GM19025 (cell line): ENCODE results near the gene CLRN3.

Source experiments
- ATAC-seq: cut with Tn5 transposase; IDR thresholded peaks from one replicate; pipeline ENCODE4 v1.9.1; 2021; ENCODE audit warnings: mild to moderate bottlenecking, low read depth, moderate library complexity; ENCODE audit not compliant: unreplicated experiment

The CLRN3 gene

GRCh38 chr10:127877116-127877515 is 15.6 kb downstream of the CLRN3 start:
- no peak for ATAC-seq

GRCh38 chr10:127875916-127876315 is 16.8 kb downstream of the CLRN3 start:
- ATAC-seq: no peak

GRCh38 chr10:127875449-127875765 is 17.3 kb downstream of the CLRN3 start:
- no peak for ATAC-seq

DNA sequence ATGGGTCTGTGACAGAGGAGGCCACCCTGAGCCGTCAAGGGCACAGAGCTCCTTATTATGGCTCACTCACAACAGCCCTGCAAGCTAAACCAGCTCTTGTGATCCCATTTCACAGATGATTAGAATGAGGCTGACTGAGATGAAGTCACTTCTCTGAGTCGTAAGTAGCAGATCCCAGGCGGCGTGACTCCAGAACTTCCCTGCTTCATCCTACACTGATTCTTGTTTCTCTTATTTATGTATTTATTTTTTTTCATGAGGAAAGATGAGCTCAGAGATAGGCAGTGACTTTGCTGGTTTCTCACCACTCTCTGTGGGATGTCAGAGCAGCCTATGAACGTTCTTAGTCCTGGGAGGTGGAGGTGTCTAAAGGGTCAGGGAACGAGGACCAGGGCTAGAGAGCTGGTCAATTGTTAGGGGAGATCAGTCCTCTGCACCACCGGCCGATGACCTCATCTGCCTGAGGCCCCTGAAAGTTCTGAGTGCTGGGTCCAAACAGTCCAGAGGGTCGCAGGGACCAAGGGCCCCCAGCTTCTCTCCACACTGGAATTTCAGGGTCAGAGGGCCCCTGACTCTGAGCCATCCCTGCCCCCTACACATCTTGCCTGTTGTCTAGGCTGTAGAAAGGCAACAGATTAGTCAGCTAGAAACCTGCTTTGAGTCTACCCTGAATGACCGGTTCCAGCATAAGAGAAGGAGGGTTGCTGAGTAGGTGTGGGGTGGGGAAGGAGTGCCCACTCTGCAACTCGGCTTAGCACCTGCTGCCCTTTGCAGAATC is 17.9 kb downstream of the CLRN3 start:
- ATAC-seq: no peak

DNA sequence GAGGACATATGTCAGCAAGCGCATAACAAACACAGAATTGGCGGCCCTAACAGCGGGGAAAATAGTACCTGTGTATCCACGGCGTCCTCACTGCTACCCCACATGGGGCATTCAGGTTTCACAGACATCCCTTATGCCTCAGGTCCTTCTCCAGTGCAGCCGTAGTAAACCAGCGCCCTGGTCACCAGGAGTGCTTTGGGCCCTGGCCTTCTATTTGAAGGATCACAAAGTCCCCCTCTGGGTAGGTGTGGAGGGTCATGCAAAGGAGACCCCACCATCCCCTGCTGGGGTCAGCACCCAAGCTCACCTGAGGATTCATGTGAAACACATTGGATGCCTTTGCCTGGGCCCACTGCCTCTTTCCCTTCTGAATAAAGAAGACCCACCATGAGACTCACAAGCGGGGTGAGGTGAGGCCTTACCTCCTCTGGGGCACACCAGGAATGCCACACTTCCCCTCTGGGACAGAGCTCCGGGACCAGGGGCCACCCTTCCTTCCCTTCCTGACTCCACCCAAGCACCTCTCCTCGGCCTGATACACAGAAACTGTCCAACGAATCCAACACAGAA is 18.8 kb downstream of the CLRN3 start:
- no peak for ATAC-seq

DNA sequence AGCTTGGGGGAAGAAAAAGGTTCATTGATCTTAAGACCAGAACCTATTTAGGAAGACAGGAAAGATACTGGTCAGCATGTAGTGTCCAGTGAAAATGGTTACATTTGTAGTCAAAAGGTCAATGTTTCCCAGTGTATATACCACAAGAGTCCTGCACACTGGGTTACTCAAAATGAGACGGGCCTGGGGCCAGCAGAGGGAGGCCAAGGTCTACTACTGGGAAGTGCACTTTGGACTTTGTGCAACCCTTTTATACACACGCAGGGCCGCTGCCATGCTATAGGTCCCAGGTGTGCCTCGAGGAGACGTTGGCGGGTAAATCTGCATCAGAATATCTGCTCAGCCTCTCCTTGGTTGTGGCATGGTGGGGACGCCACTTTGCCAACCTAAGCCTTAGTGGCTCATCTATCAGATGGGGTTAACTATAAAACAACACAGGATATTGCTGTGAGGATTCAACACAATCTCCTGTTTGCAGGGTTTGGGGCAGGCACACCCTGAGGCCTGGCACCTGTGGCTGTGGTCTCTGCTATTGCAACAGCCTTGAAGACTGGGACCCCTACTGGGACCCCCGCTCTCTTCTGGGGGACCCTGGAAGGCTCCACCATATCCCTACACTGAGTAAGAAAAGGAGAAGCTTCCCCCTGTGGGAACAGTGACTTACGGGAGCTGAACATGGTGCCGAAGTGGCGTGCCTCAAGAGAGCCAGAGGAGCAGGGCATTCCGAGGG is 19.7 kb downstream of the CLRN3 start:
- no peak for ATAC-seq

DNA sequence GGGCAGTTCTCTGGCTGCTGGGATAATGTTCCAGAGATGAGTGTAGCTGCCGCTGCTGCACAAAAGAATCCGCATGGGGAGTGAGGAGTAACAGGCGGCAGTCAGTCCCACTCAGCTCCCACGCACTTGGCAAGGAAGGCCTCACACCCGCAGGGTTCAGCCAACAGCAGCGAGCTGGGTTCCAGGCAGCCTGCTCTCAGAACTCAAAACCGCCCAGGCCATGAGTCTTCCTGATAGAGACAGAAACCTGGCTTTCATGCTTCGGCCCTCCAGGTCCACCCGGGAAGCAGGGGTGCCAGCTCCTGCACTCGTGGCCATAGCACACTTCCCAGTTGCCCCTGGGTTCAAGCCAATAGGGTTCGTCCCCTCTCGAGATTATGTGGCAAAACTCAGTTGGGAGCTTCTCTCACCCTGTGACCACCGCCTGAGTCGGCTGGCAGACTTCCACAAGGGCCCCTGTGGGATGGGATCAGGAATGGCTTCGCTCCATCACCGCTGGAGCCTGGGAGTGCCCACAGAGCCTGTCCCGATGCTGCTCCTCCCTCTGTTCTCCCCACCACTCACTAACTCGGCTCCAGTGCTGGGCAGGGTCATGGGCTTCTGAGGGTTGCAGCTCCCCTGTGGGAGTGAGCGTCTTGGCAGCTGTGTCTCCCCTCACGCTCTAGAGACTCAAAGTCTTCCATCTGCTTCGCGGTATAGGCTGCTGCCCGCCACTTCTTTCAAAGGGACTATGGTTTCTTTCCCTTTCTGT is 20.6 kb downstream of the CLRN3 start:
- no peak for ATAC-seq

GRCh38 chr10:127871631-127872010 is 21.1 kb downstream of the CLRN3 start:
- ATAC-seq: no peak

DNA sequence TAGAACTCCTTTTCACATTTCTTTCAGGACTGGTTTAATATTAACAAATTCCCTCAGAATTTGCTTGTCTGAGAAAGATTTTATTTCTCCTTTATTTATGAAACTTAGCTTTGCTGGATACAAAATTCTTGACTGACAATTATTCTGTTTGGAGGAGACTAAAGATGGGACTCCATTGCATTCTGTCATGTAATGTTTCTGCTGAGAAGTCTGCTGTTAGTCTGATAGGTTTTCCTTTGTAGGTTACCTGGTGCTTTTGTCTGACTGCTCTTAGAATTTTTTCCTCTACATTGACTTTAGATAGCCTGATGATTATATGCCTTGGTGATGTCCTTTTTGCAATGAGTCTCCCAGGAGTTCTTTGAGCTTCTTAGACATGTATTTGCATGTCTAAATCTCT is 23.4 kb downstream of the CLRN3 start:
- ATAC-seq: no peak

GRCh38 chr10:127867805-127868204 is 24.9 kb downstream of the CLRN3 start:
- no peak for ATAC-seq

GRCh38 chr10:127866276-127867013 is 26.3 kb downstream of the CLRN3 start:
- ATAC-seq: no peak

GRCh38 chr10:127863231-127863825 is 29.4 kb downstream of the CLRN3 start:
- no peak for ATAC-seq

GRCh38 chr10:127860592-127860991 is 32.1 kb downstream of the CLRN3 start:
- no peak for ATAC-seq

GRCh38 chr10:127855976-127856375 is 36.8 kb downstream of the CLRN3 start:
- no peak for ATAC-seq

GRCh38 chr10:127855591-127855881 is 37.2 kb downstream of the CLRN3 start:
- no peak for ATAC-seq

- no peak for ATAC-seq
Observed at GRCh38 chr10:127854769-127855590, 37.8 kb downstream of the CLRN3 start.

GRCh38 chr10:127853868-127854768 is 38.6 kb downstream of the CLRN3 start:
- ATAC-seq: peak; percentile 59

DNA sequence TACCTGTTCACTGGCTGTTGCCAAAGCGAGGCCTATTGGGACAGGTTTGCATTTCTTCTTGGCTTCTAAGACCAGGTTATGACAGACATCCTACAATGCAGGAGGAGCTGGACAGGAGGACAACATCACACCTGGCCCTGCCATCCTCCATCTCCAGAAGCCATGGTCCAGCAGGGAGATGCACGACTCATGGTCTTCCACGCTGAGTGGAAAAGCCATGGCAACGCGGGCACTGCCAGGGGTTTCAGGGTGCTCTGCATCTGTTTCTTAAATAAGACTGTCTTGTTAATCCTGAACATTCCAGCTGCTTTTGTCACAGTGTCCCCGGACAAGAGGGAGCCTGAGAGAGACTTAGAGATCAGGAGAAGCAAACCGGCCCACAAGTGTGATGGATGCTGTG is 40.3 kb downstream of the CLRN3 start:
- no peak for ATAC-seq
